Tibial artery (tissue), 4 donors: Measurements from ENCODE around the gene ABL2.
"Not testable (repeated sequence)": the region's sequence is repeated elsewhere in the genome, so short reads cannot be mapped to it uniquely, and the experiment has no call there.

Experiments
- DNase-seq, 2 donors: peaks; one replicate each; pipeline ENCODE4 v3.0.0-alpha.2; 2019
- H3K27ac ChIP-seq, 2 donors: fragments of 200-600 bp; sonication (generic) in 1 of 2; 1 replicate in 1 of 2; 2 replicates in 1 of 2; pipeline ENCODE4 v1.5.1; 2018 to 2019; ENCODE audit warnings: mild to moderate bottlenecking in 1 of 2
- H3K27me3 ChIP-seq, 2 donors: fragments of 200-600 bp; sonication (generic) in 1 of 2; one replicate each; pipeline versions ENCODE4 v1.5.1 to v1.6.0; 2016 to 2019
- H3K36me3 ChIP-seq, 3 donors: fragments of 200-600 bp; sonication (generic) in 2 of 3; one replicate each; pipeline ENCODE4 v1.5.1; 2016 to 2019; ENCODE audit warnings: mild to moderate bottlenecking in 2 of 3
- H3K4me1 ChIP-seq, 4 donors: fragments of 200-600 bp; sonication (generic) in 2 of 4; 1 replicate in 3 of 4; 2 replicates in 1 of 4; pipeline ENCODE4 v1.5.1; 2016 to 2019
- H3K4me3 ChIP-seq, 2 donors: fragments of 200-600 bp; sonication (generic) in 1 of 2; 1 replicate in 1 of 2; 2 replicates in 1 of 2; pipeline ENCODE4 v1.5.1; 2018 to 2019; ENCODE audit warnings: mild to moderate bottlenecking in 2 of 2
- H3K9me3 ChIP-seq, 3 donors: fragments of 200-600 bp; sonication (generic) in 1 of 3; one replicate each; pipeline ENCODE4 v1.5.1; 2016 to 2019
- intact Hi-C: fragments of 100-400 bp; cut with DNase I; formaldehyde crosslinking; loops from one replicate; pipeline ENCODE4 v1.15.0; 2023; ENCODE audit warnings: low total_unique reads
- TF ChIP-seq, protein P1 (sequence below), 2 experiments: fragments of 200-600 bp in 1 of 2; fragments of 450-650 bp in 1 of 2; IDR thresholded peaks; one replicate each; pipeline ENCODE4 v1.5.1; 2017 to 2019; ENCODE audit warnings: antibody characterized with exemption in 2 of 2, mild to moderate bottlenecking in 1 of 2, moderate library complexity in 1 of 2

The ABL2 gene

DNA sequence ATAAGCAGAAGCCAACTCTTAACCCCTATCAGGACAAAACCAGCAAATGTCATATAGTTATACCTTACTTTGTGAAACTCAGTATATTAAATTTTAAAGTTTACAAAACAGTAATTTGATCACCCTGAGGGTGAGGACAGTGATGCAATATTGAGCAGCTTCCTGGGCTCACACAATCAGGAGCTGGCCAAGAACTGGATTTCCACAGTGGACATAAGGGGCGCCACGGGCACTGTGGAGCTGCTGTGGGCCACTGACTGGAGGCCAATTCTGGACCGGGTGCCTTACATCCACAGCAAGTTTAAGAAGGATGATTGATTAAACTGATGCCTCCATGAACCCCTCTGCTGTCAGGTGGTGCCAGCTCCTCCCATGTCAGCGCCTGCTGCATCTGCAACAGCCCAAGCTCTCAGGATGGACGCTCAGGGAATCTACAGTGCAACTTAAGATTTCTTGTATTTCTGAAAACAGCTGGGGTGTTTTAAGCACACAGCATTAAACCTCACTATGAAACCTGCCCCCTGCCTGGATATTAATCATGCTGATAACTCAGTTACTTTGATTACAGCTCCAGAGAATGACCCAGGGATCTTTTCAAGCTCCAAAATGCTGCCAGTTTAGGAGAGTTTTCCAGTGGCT lies 91.7 kb downstream of the ABL2 start:
- H3K4me3 ChIP-seq = no peak overlapping the region
- no peaks in the 10 kb centered on the region for H3K9me3 ChIP-seq
- TF ChIP-seq, protein P1, sequence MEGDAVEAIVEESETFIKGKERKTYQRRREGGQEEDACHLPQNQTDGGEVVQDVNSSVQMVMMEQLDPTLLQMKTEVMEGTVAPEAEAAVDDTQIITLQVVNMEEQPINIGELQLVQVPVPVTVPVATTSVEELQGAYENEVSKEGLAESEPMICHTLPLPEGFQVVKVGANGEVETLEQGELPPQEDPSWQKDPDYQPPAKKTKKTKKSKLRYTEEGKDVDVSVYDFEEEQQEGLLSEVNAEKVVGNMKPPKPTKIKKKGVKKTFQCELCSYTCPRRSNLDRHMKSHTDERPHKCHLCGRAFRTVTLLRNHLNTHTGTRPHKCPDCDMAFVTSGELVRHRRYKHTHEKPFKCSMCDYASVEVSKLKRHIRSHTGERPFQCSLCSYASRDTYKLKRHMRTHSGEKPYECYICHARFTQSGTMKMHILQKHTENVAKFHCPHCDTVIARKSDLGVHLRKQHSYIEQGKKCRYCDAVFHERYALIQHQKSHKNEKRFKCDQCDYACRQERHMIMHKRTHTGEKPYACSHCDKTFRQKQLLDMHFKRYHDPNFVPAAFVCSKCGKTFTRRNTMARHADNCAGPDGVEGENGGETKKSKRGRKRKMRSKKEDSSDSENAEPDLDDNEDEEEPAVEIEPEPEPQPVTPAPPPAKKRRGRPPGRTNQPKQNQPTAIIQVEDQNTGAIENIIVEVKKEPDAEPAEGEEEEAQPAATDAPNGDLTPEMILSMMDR (IDR thresholded peaks at IDR 0.05) = no peak
- no peak for DNase-seq
- no peaks in the 10 kb centered on the region for H3K36me3 ChIP-seq
- intact Hi-C loops = no loop called here
- H3K27ac ChIP-seq = no peak overlapping the region
- no peaks in the 10 kb centered on the region for H3K27me3 ChIP-seq
- peaks cover 0 to 36% (median 0%) of the 10 kb centered on the region in 4 donors for H3K4me1 ChIP-seq

DNA sequence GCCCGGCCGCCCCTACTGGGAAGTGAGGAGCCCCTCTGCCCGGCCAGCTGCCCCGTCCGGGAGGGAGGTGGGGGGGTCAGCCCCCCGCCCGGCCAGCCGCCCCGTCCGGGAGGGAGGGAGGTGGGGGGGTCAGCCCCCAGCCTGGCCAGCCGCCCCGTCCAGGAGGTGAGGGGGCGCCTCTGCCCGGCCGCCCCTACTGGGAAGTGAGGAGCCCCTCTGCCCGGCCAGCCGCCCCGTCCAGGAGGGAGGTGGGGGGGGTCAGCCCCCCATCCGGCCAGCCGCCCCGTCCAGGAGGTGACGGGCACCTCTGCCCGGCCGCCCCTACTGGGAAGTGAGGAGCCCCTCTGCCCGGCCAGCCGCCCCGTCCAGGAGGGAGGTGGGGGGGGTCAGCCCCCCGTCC lies 93.8 kb downstream of the ABL2 start:
- H3K9me3 ChIP-seq, intact Hi-C loops, DNase-seq, H3K27ac ChIP-seq, H3K4me3 ChIP-seq, H3K36me3 ChIP-seq, H3K27me3 ChIP-seq: not testable (repeated sequence)
- peaks cover 0 to 19% (median 0%) of the 10 kb centered on the region in 4 donors for H3K4me1 ChIP-seq

DNA sequence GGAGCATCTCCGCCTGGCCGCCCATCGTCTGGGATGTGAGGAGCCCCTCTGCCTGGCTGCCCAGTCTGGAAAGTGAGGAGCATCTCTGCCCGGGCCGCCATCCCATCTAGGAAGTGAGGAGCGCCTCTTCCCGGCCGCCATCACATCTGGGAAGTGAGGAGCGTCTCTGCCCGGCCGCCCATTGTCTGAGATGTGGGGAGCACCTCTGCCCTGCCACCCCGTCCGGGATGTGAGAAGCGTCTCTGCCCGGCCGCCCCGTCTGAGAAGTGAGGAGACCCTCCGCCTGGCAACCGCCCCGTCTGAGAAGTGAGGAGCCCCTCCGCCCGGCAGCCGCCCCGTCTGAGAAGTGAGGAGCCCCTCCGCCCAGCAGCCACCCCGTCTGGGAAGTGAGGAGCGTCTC lies 94.3 kb downstream of the ABL2 start:
- H3K36me3 ChIP-seq, H3K9me3 ChIP-seq, H3K4me3 ChIP-seq, H3K27me3 ChIP-seq, DNase-seq, H3K27ac ChIP-seq, intact Hi-C loops: not testable (repeated sequence)
- H3K4me1 ChIP-seq = peaks cover 0 to 13% (median under 1%) of the 10 kb centered on the region in 4 donors

DNA sequence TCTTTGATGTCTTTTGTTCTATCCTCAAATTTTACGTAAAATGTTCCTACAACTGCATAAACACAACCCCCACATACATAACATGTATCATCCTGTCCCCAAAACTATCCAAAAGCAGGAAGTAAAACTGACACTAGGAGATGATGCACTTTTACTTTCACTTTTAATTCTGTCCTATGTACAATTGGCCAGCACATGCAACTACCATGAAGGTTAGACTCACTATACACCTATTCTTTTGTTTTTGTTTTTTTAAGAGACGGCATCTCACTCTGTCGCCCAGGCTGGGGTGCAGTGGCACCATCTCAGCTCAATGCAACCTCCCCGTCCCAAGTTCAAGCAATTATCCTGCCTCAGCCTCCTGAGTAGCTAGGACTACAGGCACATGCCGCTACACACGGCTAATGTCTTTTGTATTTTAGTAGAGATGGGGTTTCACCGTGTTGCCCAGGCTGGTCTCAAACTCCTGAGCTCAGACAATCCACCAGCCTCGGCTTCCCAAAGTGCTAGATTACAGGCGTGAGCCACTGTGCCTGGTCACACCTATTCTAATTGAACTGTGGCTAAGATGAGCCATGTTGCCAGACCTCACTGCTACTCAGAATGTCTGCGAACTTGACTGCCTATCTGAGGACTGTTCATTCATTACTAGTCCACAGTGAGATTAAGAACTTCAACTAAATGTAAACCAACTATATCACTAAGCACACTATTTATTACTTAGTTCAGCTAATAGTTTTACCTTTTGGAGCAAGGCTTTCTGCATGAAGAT lies 99.6 kb downstream of the ABL2 start:
- Histone ChIP-seq H3K4me3 (peak overlapping the region; percentile 18), H3K27ac (peak overlapping the region; percentile 38 to 58), H3K4me1 (peaks cover 0 to 41% (median 28%) of the 10 kb centered on the region in 4 donors), H3K9me3 (no peaks in the 10 kb centered on the region), H3K27me3 (no peaks in the 10 kb centered on the region), H3K36me3 (no peaks in the 10 kb centered on the region)
- intact Hi-C loops = no loop called here
- TF ChIP-seq, protein P1 (IDR thresholded peaks at IDR 0.05) = no peak
- DNase-seq = no peak

DNA sequence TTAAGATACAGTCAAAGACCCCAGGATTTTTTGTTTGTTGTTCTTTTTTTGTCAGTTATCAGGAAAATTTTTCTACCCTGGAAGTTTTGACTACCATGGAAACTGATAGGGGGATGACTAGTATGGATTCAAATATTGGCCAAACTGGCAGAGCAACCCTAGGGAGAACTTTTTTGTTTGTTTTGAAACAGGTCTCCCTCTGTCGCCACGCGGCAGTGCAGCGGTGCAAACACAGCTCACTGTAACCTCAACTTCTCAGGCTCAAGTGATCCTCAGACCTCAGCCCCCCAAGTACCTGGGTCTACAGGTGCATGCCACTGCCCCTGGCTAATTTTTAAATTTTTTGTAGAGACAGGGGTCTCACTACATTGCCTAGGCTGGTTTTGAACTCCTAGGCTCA lies 101.0 kb downstream of the ABL2 start:
- DNase-seq = no peak
- Histone ChIP-seq H3K36me3 (peaks cover 0 to 4% (median 0%) of the 10 kb centered on the region in 3 donors), H3K4me1 (peaks cover 0 to 41% (median 28%) of the 10 kb centered on the region in 4 donors), H3K4me3 (no peak overlapping the region), H3K9me3 (no peaks in the 10 kb centered on the region), H3K27ac (peak overlapping the region; percentile 58 to 61), H3K27me3 (no peaks in the 10 kb centered on the region)
- TF ChIP-seq, protein P1 (IDR thresholded peaks at IDR 0.05) = no peak
- intact Hi-C loops = no loop called here

DNA sequence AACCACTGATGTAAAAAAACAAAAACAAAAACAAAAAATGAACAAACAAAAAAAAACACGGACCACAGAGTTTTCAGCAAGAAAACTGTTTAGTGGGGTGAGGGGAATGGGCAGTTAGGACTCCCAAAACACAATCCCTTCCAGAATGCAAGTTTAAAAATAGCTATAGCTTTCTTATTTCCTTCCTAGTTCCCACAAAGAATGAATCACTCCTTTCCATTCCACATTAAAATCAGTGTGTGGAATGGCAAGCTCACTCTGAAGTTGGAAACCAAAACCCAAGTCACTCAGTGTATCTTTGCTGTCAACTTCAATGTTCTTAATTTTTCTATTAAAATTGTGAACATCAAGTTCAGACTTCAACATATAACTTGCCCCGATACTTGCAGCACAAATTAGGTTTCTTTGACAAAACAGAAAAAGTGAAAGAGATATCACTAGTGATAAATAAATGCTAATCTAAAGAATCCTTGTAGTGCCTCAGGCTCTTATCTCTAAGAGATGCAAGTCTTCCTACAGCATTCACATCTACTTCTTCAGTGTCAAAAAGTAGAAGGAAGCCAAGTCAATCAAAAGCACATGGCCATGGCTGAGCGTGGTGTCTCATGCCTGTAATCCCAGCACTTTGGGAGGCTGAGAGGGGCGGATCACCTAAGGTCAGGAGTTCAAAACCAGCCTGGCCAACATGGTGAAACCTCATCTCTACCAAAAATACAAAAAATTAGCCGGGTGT lies 102.1 kb downstream of the ABL2 start:
- Histone ChIP-seq H3K9me3 (no peaks in the 10 kb centered on the region), H3K4me3 (no peak overlapping the region), H3K36me3 (peaks cover 0 to 10% (median 0%) of the 10 kb centered on the region in 3 donors), H3K27me3 (no peaks in the 10 kb centered on the region), H3K4me1 (peaks cover 0 to 41% (median 28%) of the 10 kb centered on the region in 4 donors), H3K27ac (peak overlapping the region; percentile 58 to 61)
- TF ChIP-seq, protein P1 (IDR thresholded peaks at IDR 0.05) = no peak
- intact Hi-C loops = no loop called here
- DNase-seq = no peak
